Measurements from ENCODE around the gene ANKFN1.

Gene ANKFN1

GRCh38 chr17:56451629-56452028, 298.4 kb downstream of the ANKFN1 start:
- no peak for DNase-seq

GRCh38 chr17:56452461-56452860, 299.2 kb downstream of the ANKFN1 start:
- DNase-seq, result no peak

- DNase-seq, result no peak
Measured at GRCh38 chr17:56457501-56457900, 304.2 kb downstream of the ANKFN1 start.

GRCh38 chr17:56465886-56466285, 312.6 kb downstream of the ANKFN1 start:
- DNase-seq, result no peak

- DNase-seq, result no peak
Measured at GRCh38 chr17:56468840-56469239, 315.6 kb downstream of the ANKFN1 start.

- no peak for DNase-seq
Measured at GRCh38 chr17:56471696-56472095, 318.4 kb downstream of the ANKFN1 start.

- no peak for DNase-seq
Measured at GRCh38 chr17:56475116-56475515, 321.8 kb downstream of the ANKFN1 start.

GRCh38 chr17:56478836-56479447, 325.7 kb downstream of the ANKFN1 start:
- no peak for DNase-seq

- DNase-seq, result no peak
Measured at GRCh38 chr17:56480501-56480900, 327.2 kb downstream of the ANKFN1 start.

GRCh38 chr17:56481659-56482058, 328.4 kb downstream of the ANKFN1 start:
- no peak for DNase-seq

- DNase-seq, result no peak
Measured at GRCh38 chr17:56482229-56482628, 329.0 kb downstream of the ANKFN1 start.

GRCh38 chr17:56486732-56487131, 333.5 kb downstream of the ANKFN1 start:
- no peak for DNase-seq

- no peak for DNase-seq
Measured at GRCh38 chr17:56488800-56489199, 335.5 kb downstream of the ANKFN1 start.

GRCh38 chr17:56489980-56490379, 336.7 kb downstream of the ANKFN1 start:
- DNase-seq, result no peak

GRCh38 chr17:56495556-56495955, 342.3 kb downstream of the ANKFN1 start:
- DNase-seq, result no peak

GRCh38 chr17:56497132-56497531, 343.9 kb downstream of the ANKFN1 start:
- DNase-seq, result no peak

- no peak for DNase-seq
Measured at GRCh38 chr17:56499799-56500388, 346.6 kb downstream of the ANKFN1 start.

- DNase-seq, result no peak
Measured at GRCh38 chr17:56502120-56502654, 348.9 kb downstream of the ANKFN1 start.

GRCh38 chr17:56505154-56505756, 352.0 kb downstream of the ANKFN1 start:
- DNase-seq, result no peak

- no peak for DNase-seq
Measured at GRCh38 chr17:56506349-56506748, 353.1 kb downstream of the ANKFN1 start.

- no peak for DNase-seq
Measured at GRCh38 chr17:56510554-56511342, 357.5 kb downstream of the ANKFN1 start.

GRCh38 chr17:56514264-56514663, 361.0 kb downstream of the ANKFN1 start:
- DNase-seq, result no peak

GRCh38 chr17:56514899-56515298, 361.6 kb downstream of the ANKFN1 start:
- no peak for DNase-seq
